ENCODE results near the gene TENM4. TPM values are rescaled to one million over a fixed set of nuclear protein-coding genes. Genes with fewer than 3 reads are reported as not detected.

Gene TENM4
- total RNA-seq, 4 donors from 2014 or later, result 4.0 to 14.6 (median 4.5) TPM

DNA sequence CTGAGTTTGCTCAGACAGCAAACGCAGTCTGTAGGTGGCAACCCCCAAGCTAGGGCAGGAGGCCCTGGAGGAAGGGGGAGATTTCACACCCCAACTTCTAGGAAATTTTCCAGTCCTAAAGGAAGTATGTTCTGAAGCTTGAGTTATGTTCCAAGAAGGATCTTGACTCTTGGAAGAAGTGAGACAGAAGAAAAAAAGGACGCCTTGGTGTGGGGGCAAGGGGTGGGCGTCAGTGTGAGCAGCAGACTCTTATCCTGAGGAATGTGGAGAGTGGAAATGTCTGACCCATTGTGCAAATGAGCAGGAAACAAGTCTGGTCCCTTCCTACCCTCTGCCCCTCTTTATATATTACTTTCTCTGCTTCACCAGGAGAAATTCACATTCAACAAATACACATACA lies 497.7 kb downstream of the TENM4 start:
- TF ChIP-seq, protein P1, sequence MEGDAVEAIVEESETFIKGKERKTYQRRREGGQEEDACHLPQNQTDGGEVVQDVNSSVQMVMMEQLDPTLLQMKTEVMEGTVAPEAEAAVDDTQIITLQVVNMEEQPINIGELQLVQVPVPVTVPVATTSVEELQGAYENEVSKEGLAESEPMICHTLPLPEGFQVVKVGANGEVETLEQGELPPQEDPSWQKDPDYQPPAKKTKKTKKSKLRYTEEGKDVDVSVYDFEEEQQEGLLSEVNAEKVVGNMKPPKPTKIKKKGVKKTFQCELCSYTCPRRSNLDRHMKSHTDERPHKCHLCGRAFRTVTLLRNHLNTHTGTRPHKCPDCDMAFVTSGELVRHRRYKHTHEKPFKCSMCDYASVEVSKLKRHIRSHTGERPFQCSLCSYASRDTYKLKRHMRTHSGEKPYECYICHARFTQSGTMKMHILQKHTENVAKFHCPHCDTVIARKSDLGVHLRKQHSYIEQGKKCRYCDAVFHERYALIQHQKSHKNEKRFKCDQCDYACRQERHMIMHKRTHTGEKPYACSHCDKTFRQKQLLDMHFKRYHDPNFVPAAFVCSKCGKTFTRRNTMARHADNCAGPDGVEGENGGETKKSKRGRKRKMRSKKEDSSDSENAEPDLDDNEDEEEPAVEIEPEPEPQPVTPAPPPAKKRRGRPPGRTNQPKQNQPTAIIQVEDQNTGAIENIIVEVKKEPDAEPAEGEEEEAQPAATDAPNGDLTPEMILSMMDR (IDR thresholded peaks at IDR 0.05; ENCODE audit: low read depth), result no peak

DNA sequence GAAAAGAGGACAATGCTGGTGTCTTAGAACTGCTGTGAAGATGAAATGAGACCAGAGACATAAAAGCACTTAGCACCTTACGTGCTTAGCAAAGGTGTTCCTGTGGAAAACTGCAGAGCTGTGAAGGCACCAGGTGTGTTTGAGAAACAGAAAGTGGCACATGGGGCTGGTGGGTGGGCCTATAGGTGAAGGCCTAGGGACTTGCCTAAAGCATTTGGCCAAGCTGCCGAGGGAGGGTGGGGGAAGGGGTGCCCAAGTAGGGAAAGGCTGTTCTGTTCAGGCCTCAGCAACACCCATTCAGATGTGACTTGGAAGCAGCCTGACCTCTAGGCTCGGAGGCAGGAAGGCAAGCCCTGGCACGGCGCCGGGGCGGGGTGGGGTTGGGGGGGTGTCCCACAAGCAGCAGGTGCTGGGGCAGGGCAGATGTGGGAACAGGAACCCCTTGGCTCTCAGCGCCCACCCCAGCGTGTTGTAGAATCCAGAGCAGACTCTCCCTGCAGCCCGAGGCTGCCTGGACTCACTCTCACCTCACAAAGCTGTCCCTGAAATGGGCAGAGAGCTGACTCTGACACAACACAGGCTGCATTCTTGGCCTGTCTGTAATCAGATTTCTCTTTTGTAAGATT lies 499.5 kb downstream of the TENM4 start:
- TF ChIP-seq, protein P1 (IDR thresholded peaks at IDR 0.05; ENCODE audit: low read depth), result no peak

DNA sequence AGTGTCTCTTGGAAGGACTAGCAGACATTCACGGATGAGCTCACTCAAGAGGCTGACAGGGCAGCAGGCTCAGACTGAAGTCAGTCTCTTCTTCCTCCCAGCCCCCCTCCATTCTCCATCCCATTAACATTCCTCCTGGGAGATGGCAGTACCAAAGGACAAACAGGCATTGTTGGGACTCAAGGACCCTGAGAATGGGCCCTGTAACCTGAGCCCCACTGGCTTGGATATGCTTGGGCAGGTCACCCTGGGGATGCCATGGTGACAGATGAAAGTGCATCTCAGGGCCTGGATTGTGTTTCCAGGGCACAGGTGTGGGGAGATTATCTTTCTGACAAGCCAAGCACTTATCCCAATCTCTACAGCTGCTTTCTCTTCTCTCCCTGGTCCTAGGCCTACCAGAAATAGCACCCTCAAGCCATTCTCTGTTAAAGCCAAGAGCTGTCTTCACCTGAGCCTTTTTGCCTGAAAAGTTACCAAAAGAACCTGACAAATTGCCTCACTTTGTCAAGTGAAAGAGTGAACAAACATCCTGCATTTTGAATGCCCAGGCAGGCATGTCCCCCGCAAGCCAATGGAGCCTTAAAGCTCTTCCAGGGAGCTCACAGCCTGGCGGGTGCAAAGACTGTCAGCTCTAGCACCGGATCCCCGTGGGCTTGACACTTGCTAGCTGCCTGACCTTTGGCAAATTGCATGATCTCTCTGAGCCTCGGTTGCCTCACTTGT lies 500.2 kb downstream of the TENM4 start:
- TF ChIP-seq, protein P1 (IDR thresholded peaks at IDR 0.05; ENCODE audit: low read depth), result no peak

DNA sequence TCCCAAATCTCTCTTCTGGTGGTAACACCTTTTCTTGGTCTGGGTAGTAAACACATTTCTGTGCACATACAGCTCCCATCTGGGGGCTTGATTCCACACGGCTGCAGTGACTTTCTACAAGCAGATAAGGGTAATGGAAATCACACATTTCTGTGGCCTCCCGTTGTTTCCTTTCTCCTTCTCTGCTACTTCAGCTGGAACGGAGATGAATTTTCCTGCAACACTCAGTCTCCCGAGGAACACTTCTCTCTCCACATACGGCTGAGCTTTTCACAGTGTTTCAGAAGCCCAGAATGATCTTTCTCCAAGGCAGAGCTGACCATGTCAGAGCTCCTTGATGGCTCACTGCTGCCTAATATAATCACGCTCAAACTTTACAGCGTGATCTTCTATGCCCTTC lies 501.9 kb downstream of the TENM4 start:
- TF ChIP-seq, protein P1 (IDR thresholded peaks at IDR 0.05; ENCODE audit: low read depth), result no peak

DNA sequence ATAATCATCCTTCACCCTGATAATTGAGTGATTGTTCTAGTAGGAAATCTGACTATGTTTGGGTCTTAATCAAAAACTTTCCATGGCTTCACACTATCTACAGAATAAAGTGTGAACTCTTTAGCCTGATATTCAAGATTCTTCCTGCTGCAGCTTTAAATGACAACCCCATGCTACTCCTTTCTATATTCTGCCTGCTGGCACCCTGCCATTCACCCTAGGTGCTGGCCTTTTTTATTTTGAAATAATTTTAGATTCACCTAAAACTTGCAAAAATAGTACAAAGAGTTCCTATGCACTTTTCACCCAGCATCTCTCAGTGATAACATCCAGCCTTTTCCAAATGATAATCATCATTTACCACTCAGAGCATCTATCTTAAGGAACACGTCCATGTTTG lies 502.8 kb downstream of the TENM4 start:
- TF ChIP-seq, protein P1 (IDR thresholded peaks at IDR 0.05; ENCODE audit: low read depth), result no peak

DNA sequence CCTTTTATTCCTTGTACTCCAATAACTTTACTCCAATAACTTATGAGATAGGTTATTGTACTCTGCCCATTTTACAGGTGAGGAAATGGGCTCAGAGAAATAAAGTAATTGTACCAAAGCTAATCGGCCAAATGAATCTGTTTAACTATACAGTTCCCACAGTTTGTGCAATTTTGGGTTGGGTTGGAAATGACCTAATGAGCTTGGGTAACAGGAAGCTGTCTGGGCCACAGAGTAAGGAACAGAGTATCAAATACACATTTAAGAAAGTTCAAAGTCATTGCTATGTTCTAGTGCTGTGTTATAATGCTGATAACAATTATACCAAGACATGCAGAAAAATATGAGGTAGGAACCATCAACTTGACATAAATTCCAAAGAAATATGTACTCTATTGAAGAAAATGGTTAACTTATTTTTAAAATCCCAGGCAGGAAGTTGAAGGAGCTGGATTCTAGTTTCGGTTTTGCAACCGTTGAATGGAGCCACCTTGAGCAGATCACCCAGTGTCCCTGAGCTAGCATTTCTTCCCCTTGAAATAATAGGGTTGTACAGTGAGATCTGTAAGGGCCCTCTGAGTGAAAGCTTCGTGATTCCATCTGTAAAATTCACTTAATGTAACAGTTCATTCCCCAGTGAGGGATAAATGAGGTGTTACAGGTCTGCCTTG lies 505.3 kb downstream of the TENM4 start:
- TF ChIP-seq, protein P1 (IDR thresholded peaks at IDR 0.05; ENCODE audit: low read depth), result no peak

DNA sequence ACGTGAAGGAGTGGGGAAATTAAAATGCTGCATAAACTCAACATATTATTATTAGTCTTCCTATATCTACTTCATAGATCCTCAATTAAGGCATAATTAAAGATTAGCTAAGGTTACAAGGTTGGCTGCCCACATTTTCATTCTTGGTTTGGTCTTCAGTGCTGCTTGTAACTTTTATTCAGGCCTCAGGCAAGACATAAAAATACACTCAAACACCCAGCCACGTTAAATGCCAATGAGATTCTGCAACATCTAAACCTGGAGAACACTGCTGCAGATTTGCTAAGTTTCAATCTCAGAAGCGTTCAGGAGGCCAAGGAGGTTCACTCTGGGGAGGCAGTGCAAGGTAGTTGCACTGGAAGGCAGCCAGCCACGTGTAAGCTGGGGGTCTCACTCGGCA lies 507.5 kb downstream of the TENM4 start:
- TF ChIP-seq, protein P1 (IDR thresholded peaks at IDR 0.05; ENCODE audit: low read depth), result no peak

Measured in subcutaneous adipose tissue (tissue), 4 donors.